ENCODE results near the gene SLITRK3. TPM values are rescaled to one million over a fixed set of nuclear protein-coding genes. Genes with fewer than 3 reads are reported as not detected.

Gene SLITRK3
- under 1 TPM in 2 of 3 donors, not detected in 1; under 0.01 to 0.08 TPM for polyA plus RNA-seq

- 3 to 4% (median 3%) methylated on average over 39 to 43 of the region's 43 CpGs for WGBS, 3 donors
- H3K27ac ChIP-seq (ENCODE audit: low read depth, low read length) = no peak within 1 kb of the TSS
These were observed at the start of gene SLITRK3 for GRCh38 chr3:165195640-165196576. TSS of gene SLITRK3 (minus strand) at chr3:165196384. CDS start at chr3:165190830, 5,554 bp downstream.

GRCh38 chr3:165243597-165243996 is 47.4 kb upstream of the SLITRK3 start:
- no peak overlapping the region for H3K27ac ChIP-seq (ENCODE audit: low read depth, low read length)

- H3K27ac ChIP-seq (ENCODE audit: low read depth, low read length) = no peak overlapping the region
- WGBS, 3 donors = 73 to 90% (median 86%) methylated on average over 5 of the region's 5 CpGs
These were observed 37.5 kb upstream of the SLITRK3 start for GRCh38 chr3:165233501-165234195.

GRCh38 chr3:165225604-165226003 is 29.4 kb upstream of the SLITRK3 start:
- WGBS, 3 donors = 44 to 75% (median 52%) methylated on average over 1 of the region's 1 CpG
- no peak overlapping the region for H3K27ac ChIP-seq (ENCODE audit: low read depth, low read length)

- 49 to 63% (median 62%) methylated on average over 2 of the region's 2 CpGs for WGBS, 3 donors
- H3K27ac ChIP-seq (ENCODE audit: low read depth, low read length) = no peak overlapping the region
These were observed 21.6 kb upstream of the SLITRK3 start for GRCh38 chr3:165217739-165218138.

GRCh38 chr3:165212580-165212979 is 16.4 kb upstream of the SLITRK3 start:
- WGBS, 3 donors = 42 to 84% (median 80%) methylated on average over 1 of the region's 1 CpG
- H3K27ac ChIP-seq (ENCODE audit: low read depth, low read length) = no peak overlapping the region

- WGBS, 3 donors = 84 to 85% (median 84%) methylated on average over 4 of the region's 4 CpGs
- no peak overlapping the region for H3K27ac ChIP-seq (ENCODE audit: low read depth, low read length)
These were observed 15.5 kb upstream of the SLITRK3 start for GRCh38 chr3:165211721-165212120.

GRCh38 chr3:165210727-165211126 is 14.5 kb upstream of the SLITRK3 start:
- WGBS, 3 donors = 68 to 94% (median 85%) methylated on average over 3 of the region's 3 CpGs
- H3K27ac ChIP-seq (ENCODE audit: low read depth, low read length) = no peak overlapping the region

- no peak overlapping the region for H3K27ac ChIP-seq (ENCODE audit: low read depth, low read length)
These were observed 13.9 kb upstream of the SLITRK3 start for GRCh38 chr3:165210132-165210531.

GRCh38 chr3:165206454-165207266 is 10.5 kb upstream of the SLITRK3 start:
- 18 to 19% (median 19%) methylated on average over 26 of the region's 26 CpGs for WGBS, 3 donors
- H3K27ac ChIP-seq (ENCODE audit: low read depth, low read length) = no peak overlapping the region

- 87 to 100% (median 90%) methylated on average over 1 of the region's 1 CpG for WGBS, 3 donors
- no peak overlapping the region for H3K27ac ChIP-seq (ENCODE audit: low read depth, low read length)
These were observed 8.3 kb upstream of the SLITRK3 start for GRCh38 chr3:165204445-165204844.

GRCh38 chr3:165202995-165203394 is 6.8 kb upstream of the SLITRK3 start:
- no peak overlapping the region for H3K27ac ChIP-seq (ENCODE audit: low read depth, low read length)
- 85 to 89% (median 87%) methylated on average over 5 of the region's 5 CpGs for WGBS, 3 donors

- 83 to 89% (median 85%) methylated on average over 2 of the region's 2 CpGs for WGBS, 3 donors
- H3K27ac ChIP-seq (ENCODE audit: low read depth, low read length) = no peak overlapping the region
These were observed 5.8 kb upstream of the SLITRK3 start for GRCh38 chr3:165201964-165202363.

GRCh38 chr3:165197481-165197800 is 1.3 kb upstream of the SLITRK3 start:
- 22 to 32% (median 30%) methylated on average over 3 of the region's 3 CpGs for WGBS, 3 donors
- no peak overlapping the region for H3K27ac ChIP-seq (ENCODE audit: low read depth, low read length)

- no peak overlapping the region for H3K27ac ChIP-seq (ENCODE audit: low read depth, low read length)
- 4 to 5% (median 4%) methylated on average over 44 to 50 of the region's 50 CpGs for WGBS, 3 donors
These were observed 645 bp upstream of the SLITRK3 start for GRCh38 chr3:165196577-165197480.

GRCh38 chr3:165195241-165195639 is 944 bp downstream of the SLITRK3 start:
- 3 to 12% (median 9%) methylated on average over 18 of the region's 18 CpGs for WGBS, 3 donors

GRCh38 chr3:165194511-165195240 is 1.5 kb downstream of the SLITRK3 start:
- WGBS, 3 donors = 7 to 15% (median 14%) methylated on average over 22 of the region's 22 CpGs
- no peak overlapping the region for H3K27ac ChIP-seq (ENCODE audit: low read depth, low read length)

More at GRCh38 chr3:165195241-165195639, 944 bp downstream of the SLITRK3 start:
- H3K27ac ChIP-seq (ENCODE audit: low read depth, low read length) = no peak overlapping the region

Measured in adipose tissue (tissue), 3 donors.